Pons (tissue), 1 donor: Measurements from ENCODE around the gene EPHX1.
A peak's percentile ranks its signal among the peaks of the same experiment; 100 is the strongest.

Experiments used
- DNase-seq: peaks from one replicate; pipeline ENCODE4 v3.0.0-alpha.2; 2016; ENCODE audit warnings: low spot score

The EPHX1 gene

GRCh38 chr1:225861834-225862580 lies 52.1 kb downstream of the EPHX1 start:
- DNase-seq = no peak

DNA sequence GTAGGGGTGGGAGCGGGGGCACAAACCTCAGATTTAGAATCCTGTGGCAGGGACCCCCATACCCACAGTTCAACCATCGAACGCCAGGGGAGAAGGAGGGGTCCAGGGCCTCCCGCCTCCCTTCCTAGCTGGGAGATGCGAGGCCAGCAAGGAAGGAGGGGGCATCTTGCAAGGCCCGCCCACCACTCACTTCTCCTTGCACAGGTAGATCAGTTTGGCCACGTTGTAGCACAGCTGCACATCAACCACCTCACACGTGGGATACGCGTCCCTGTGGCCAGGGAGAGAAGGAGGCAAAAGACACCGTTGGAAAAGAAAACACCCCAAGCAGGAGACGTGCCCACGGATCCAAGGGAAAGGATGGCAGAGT lies 52.6 kb downstream of the EPHX1 start:
- no peak for DNase-seq

DNA sequence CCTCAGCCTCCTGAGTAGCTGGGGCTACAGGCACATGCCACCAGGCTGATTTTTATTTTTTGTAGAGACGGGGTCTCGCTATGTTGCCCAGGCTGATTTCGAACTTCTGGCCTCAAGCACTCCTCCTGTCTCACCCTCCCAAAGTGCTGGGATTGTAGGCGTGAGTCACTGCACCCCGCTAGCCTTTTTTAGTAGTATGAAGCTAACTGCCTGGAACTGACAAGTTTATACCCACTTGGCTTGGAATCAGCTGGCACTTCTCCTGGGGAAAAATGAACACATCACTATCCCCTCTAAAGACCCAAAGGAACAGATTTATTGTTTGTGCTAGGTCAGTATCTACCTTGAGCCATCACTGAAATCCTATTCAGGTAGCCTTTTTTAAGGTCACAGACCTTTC lies 53.2 kb downstream of the EPHX1 start:
- DNase-seq = no peak

- DNase-seq = no peak
Observed at GRCh38 chr1:225865514-225865913, 55.6 kb downstream of the EPHX1 start.

- no peak for DNase-seq
Observed at GRCh38 chr1:225866061-225866837, 56.3 kb downstream of the EPHX1 start.

- peak; percentile 65 for DNase-seq
Observed at GRCh38 chr1:225866981-225867380, 57.1 kb downstream of the EPHX1 start.

GRCh38 chr1:225868631-225869330 lies 58.9 kb downstream of the EPHX1 start:
- no peak for DNase-seq

DNA sequence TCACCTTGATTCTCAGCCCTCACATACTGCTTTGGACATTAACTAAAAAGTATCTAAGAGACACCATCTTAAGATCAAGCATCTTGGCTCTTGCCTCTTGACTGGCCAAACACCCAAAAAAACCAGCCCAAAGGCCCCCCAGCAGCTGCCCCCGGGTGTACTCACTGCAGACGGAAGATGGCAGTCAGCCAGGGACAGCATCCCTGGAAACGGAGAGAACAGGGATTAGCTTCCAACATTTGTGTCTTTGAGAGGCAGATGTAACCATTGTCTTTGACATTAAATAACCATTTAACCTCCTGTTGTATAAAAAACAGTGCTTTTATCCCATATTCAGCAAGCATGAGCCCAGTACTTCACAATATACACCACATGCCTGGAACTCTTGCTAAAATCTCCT lies 61.0 kb downstream of the EPHX1 start:
- no peak for DNase-seq

DNA sequence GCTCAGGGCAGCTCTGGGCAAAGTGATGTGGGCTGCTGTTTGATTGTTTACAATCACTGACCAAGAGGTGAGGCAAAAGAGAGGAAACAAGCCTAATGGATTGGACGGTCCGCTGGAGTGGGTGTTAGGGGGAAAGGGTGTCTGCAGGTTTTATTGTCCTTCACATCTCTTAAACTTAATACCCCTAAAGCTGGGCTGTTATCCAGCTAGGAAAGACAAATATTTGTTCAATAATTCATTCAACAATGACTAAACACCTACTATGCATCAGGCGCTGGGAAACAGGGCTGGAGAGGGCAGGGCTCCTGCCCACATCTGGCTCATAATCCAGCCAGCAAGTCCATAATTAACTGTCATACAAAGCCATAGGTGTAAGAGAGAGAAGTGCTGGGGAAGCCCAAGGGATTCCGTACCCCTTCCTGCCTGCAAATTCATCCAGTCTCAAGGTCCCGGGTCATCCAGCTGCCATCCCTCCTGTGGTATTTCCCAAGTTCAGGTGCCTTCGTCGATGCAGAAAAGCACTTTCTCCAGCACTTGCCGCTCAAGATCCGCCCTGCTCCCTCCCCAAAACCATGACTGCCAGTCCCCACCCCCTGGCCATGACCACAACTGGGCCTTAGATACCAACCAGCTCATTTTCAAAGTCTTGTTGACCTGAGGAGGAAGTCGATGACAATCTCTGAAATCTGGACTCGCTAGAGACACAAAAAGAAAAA lies 61.6 kb downstream of the EPHX1 start:
- no peak for DNase-seq

- no peak for DNase-seq
Observed at GRCh38 chr1:225872075-225872430, 62.1 kb downstream of the EPHX1 start.

DNA sequence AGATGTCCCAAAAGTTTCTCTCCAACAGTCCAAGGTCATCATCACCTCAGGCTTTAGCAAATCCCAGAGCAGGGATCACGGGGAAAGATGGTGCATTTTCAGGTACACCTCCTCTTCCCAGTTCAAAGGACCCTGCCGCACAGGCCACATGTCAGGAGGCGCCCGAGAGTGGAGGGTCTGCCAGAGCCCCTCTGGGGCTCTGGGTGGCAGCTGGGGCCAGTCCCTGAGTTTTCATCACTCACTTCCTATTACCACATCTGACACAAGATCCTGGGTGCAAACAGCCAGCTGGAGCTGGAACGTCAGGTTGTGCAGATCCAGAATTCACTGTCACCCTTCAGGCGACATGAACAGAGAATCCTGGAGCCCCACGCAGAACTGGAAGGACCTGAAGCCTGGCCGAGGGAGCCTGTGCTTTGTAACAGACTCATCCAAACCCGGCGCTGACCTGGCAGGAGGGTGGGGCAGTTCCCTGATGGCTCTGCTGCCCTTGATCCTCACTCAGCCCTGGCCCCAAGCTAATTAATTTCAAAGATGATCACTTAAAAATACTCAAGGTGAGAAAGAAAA lies 63.4 kb downstream of the EPHX1 start:
- no peak for DNase-seq

- no peak for DNase-seq
Observed at GRCh38 chr1:225874431-225874830, 64.5 kb downstream of the EPHX1 start.

DNA sequence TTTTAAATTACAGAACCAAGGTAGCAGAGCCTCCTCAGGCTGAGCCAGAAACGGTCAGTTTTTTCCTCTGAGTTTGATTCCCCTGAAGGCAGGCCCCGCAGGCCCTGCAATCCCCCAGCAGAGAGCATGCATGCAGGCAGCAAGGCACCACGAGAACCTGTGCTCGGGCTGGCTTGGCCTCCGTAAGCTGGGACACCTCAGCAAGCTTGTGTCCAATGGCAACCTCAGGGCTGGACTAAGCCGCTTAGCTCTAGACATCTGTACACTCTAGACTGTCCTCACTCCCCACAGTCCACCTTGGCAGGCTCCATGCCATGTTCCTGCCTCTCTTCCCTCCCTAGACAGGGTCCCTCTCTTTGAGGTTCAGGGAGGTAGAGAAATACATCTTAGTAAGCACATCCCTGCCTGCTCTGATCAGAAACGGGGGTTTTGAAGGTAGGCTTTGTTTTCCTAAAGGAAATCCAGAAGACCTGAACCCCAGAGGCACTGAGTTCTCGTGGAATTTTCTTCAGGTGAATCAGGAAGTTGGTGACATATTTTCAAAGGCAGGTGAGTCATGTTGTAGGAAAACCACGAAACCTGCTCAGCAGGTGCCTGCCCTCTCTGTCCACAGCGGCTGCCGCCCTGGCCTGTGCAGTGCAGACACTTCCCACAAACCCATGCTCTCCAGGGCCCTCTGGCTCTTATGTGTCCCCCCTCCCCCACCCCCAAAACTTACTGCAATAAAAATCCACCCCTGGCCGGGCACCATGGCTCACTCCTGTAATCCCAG lies 65.3 kb downstream of the EPHX1 start:
- no peak for DNase-seq

DNA sequence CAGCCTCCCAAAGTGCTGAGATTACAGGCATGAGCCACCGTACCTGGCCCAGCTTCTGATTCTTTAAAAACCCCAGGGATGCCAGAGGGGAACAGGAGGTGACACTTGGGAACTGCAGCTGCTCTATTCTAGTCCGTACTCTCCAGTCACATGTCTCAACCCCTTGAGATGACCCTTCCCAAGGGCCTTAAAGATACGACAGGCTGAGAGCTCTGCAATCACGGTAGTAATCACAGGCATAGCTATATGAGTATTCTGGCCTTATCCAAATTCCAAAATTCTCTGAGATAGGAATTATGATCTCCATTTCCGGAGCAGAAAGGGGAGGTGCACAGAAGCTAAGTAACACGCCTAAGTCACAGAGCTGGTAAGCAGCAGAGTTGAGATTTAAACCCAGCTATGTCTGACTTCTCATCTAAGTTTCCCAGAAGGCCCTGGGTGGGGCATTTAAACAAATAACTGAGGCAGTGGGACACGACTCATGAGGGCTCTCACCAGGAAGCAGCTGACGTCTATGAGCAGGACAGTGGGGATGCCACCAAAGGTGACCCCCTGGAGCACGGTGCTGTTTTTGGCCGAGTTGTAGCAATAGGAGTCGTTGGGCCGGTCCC lies 67.1 kb downstream of the EPHX1 start:
- peak; percentile 58 for DNase-seq

DNA sequence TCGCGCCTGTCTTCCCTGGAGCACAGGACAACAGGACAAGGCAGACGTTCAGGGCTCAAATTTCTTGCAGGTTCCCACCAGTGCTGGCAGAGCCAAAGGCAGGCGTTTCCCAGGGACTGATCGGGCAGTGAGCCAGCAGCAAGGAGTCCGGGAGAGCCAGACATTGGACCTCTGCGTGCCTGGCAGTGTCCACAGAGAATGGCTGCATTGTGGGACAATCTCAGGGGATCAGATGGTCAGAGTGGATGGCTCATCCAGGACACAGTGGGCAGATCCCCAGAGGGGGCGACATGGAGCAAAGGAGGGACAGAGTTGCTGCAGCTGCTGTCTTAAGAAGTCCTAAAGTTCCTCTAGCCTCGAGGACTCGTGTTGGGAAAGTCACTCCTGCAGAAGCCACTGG lies 67.7 kb downstream of the EPHX1 start:
- peak; percentile 97 for DNase-seq

- peak; percentile 37 for DNase-seq
Observed at GRCh38 chr1:225878282-225878681, 68.4 kb downstream of the EPHX1 start.

DNA sequence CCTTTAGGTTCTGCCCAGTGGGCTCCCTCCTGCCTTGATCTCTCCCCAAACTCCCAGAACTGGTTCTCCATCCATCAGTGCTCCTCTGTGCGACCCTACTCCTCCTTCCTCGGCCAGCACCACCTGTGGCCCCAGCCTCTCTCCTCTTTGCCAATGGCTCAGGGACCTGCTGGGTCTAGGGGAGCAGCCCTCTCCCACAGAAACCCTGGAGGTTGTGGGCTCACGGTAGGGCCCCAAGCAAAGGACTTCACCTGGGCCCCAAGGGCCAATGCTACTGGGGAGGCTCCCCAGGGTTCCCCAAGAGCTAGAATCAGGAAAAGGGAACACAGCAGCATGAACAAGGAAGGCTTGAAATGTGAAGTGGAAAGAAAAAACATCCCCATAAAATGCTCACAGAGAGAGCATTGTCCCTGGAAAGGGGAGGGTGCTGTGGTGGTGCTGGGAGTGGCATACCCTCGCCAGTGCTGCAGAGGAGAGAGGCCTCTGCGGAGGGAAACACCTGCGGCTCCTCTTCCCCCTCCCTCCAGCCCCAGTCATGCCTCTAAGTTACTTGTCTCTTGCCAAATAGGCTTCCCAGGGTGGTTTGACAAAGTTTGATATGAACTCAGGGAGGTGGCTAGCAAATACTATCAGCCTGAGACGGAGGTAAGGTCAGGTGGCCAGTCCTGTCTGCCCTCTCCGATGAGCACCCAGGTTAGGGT lies 69.7 kb downstream of the EPHX1 start:
- DNase-seq = peak; percentile 93

- peak; percentile 90 for DNase-seq
Observed at GRCh38 chr1:225880222-225880588, 70.3 kb downstream of the EPHX1 start.

GRCh38 chr1:225880636-225881035 lies 70.7 kb downstream of the EPHX1 start:
- DNase-seq = no peak
